HCT116 (cell line): ENCODE data around the gene ANKIB1. TPM values are rescaled to one million over a fixed set of nuclear protein-coding genes. Genes with fewer than 3 reads are reported as not detected.
A peak's percentile ranks its signal among the peaks of the same experiment; 100 is the strongest.

Source experiments
- ATAC-seq: fragments of 200-7000 bp; cut with Tn5 transposase; 2 replicates; pipeline ENCODE4 v1.9.1; 2020; ENCODE audit warnings: mild to moderate bottlenecking, moderate library complexity
- BruUV-seq: library from RNA; stranded (reverse); fragments of 400-500 nt; replicated peaks from 2 replicates; lab custom pipeline; 2021; lab: Mats Ljungman, UMichigan
- CTCF ChIA-PET: fragments of 300-600 bp; sonication (Branson Sonifier 250); formaldehyde crosslinking; loops from one replicate; lab custom pipeline; 2021; ENCODE audit warnings: antibody characterized with exemption; lab: Charles Lee
- POLR2A ChIA-PET: fragments of 300-600, 350-600 bp; sonication (Branson Sonifier 250); formaldehyde crosslinking; loops from one replicate; lab custom pipeline; 2021; ENCODE audit warnings: antibody characterized with exemption; lab: Charles Lee
- RAD21 ChIA-PET, 2 experiments: fragments of 300-600 bp; sonication (Branson Sonifier 250); formaldehyde crosslinking; loops; one replicate each; lab custom pipeline; 2023; ENCODE audit warnings: low total read pairs in 2 of 2; ENCODE audit not compliant: uncharacterized antibody in 2 of 2, unreplicated experiment in 2 of 2, low non-redundant PET in 1 of 2; lab: Charles Lee
- DNase-seq: peaks from one replicate; pipeline ENCODE4 v3.0.0-alpha.2; 2010; ENCODE audit warnings: low read depth, low spot score
- H2AFZ ChIP-seq: fragments of 200-600 bp; shearing (Covaris generic), sonication (generic); 2 replicates; pipeline ENCODE4 v1.6.1; 2017; ENCODE audit warnings: low read depth, mixed run types, mixed read lengths, antibody characterized with exemption, low read length; ENCODE audit not compliant: poor library complexity, severe bottlenecking
- H3K27ac ChIP-seq: 2 replicates; pipeline ENCODE4 v1.5.1; 2012; ENCODE audit warnings: low read depth, low read length
- H3K27me3 ChIP-seq: fragments of 200-600 bp; sonication (generic); 2 replicates; pipeline ENCODE4 v1.6.1; 2016; ENCODE audit warnings: mixed run types, low read length, mixed read lengths; ENCODE audit not compliant: insufficient read depth
- H3K36me3 ChIP-seq, 2 experiments: fragments of 200-500 bp in 1 of 2; fragments of 200-600 bp in 1 of 2; sonication (Bioruptor generic) in 1 of 2; sonication (generic) in 1 of 2; 2 replicates each; pipeline versions ENCODE4 v1.5.1 to v1.6.1; 2014 to 2016; ENCODE audit warnings: low read length in 2 of 2, inconsistent platforms in 1 of 2, mixed read lengths in 1 of 2, mixed run types in 1 of 2; ENCODE audit not compliant: insufficient read depth in 2 of 2, control insufficient read depth in 1 of 2
- H3K4me1 ChIP-seq, 2 experiments: fragments of 200-600 bp in 1 of 2; sonication (generic) in 1 of 2; 2 replicates each; pipeline versions ENCODE4 v1.5.1 to v1.6.1; 2012 to 2017; ENCODE audit warnings: low read length in 2 of 2, inconsistent platforms in 1 of 2, mild to moderate bottlenecking in 1 of 2, mixed read lengths in 1 of 2, mixed run types in 1 of 2, moderate library complexity in 1 of 2; ENCODE audit not compliant: insufficient read depth in 2 of 2, control insufficient read depth in 1 of 2
- H3K4me2 ChIP-seq: fragments of 200-600 bp; sonication (generic); 2 replicates; pipeline ENCODE4 v1.6.1; 2017; ENCODE audit warnings: mixed run types, low read length, mixed read lengths
- H3K4me3 ChIP-seq, 2 experiments: fragments of 200-600 bp in 1 of 2; sonication (generic) in 1 of 2; replicated peaks in 1 of 2; 2 replicates each; pipeline ENCODE4 v1.5.1; 2011 to 2016; ENCODE audit warnings: low read length in 2 of 2, control low read depth in 1 of 2, low read depth in 1 of 2, mild to moderate bottlenecking in 1 of 2, mixed read lengths in 1 of 2, mixed run types in 1 of 2
- H3K79me2 ChIP-seq: fragments of 200-600 bp; sonication (generic); 2 replicates; pipeline ENCODE4 v1.6.1; 2017; ENCODE audit warnings: mild to moderate bottlenecking, mixed run types, low read length, moderate library complexity, mixed read lengths; ENCODE audit not compliant: insufficient read depth
- H3K9ac ChIP-seq: fragments of 200-600 bp; sonication (generic); 2 replicates; pipeline ENCODE4 v1.6.1; 2016; ENCODE audit warnings: low read length, mixed read lengths
- H3K9me2 ChIP-seq: fragments of 200-600 bp; sonication (generic), shearing (Covaris generic); 2 replicates; pipeline ENCODE4 v1.6.1; 2017; ENCODE audit warnings: mixed run types, mild to moderate bottlenecking, moderate library complexity; ENCODE audit not compliant: insufficient read depth
- H3K9me3 ChIP-seq, 2 experiments: fragments of 200-500 bp in 1 of 2; fragments of 200-600 bp in 1 of 2; sonication (Bioruptor generic) in 1 of 2; sonication (generic) in 1 of 2; 2 replicates each; pipeline ENCODE4 v1.6.1; 2014 to 2017; ENCODE audit warnings: low read length in 2 of 2, mixed read lengths in 2 of 2, inconsistent platforms in 1 of 2, low read depth in 1 of 2, mild to moderate bottlenecking in 1 of 2, mixed run types in 1 of 2, moderate library complexity in 1 of 2; ENCODE audit not compliant: control insufficient read depth in 1 of 2, insufficient read depth in 1 of 2
- H4K20me1 ChIP-seq: fragments of 200-600 bp; sonication (generic), shearing (Covaris generic); 2 replicates; pipeline ENCODE4 v1.6.1; 2017; ENCODE audit warnings: mixed run types, mild to moderate bottlenecking, moderate library complexity; ENCODE audit not compliant: insufficient read depth
- intact Hi-C: fragments of 100-400 bp; cut with micrococcal nuclease; formaldehyde crosslinking; loops from 2 replicates; pipeline ENCODE4 v1.10.0; 2022
- total RNA-seq: library from RNA; stranded (reverse); gene quantifications from one replicate; pipeline ENCODE4 v1.2.1, GENCODE V29; 2021; ENCODE audit not compliant: unreplicated experiment
- TF ChIP-seq, protein P1 (sequence below), 3 experiments: fragments of 200-600 bp in 1 of 3; sonication (generic) in 1 of 3; IDR thresholded peaks in 2 of 3; conservative IDR thresholded peaks in 1 of 3; 2 replicates each; pipeline ENCODE4 v1.5.1; 2012 to 2017; ENCODE audit warnings: low read depth in 2 of 3, low read length in 2 of 3, antibody characterized with exemption in 1 of 3, borderline replicate concordance in 1 of 3, control low read depth in 1 of 3, mild to moderate bottlenecking in 1 of 3, mixed read lengths in 1 of 3, mixed run types in 1 of 3, moderate library complexity in 1 of 3; ENCODE audit not compliant: insufficient read depth in 1 of 3
- TF ChIP-seq, protein P2 (sequence below): IDR thresholded peaks from 2 replicates; pipeline ENCODE4 v1.6.1; 2012

ANKIB1 gene
- total RNA-seq, 1 experiment from 2014 or later, result 41.2 TPM

DNA sequence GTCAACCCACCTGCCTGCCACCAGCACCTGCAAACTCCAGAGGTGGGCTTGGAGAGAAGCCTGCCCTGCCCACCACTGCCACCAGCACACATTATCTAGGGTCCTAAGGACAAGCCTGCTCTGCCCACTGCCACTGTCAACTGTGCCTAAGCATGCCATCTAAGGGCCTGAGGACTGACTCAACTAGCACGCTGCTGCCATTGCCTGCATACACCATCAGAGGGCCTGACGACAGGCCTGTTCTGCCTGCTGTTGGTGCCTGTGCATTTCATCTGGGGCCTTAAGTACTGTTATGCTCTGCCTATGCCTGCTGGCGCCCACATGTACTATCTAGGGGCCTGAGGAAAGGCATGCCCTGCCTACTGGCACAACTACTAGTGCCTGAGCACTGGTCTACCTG lies 39.8 kb upstream of the ANKIB1 start:
- no peaks in the 10 kb centered on the region for H3K4me1 ChIP-seq
- H3K4me2 ChIP-seq, result no peak overlapping the region
- DNase-seq, result no peak
- H3K36me3 ChIP-seq, result peaks cover 2 to 7% of the 10 kb centered on the region in 2 experiments; a peak in 1 of 4 replicates
- RAD21 ChIA-PET, result no interaction called here
- no peaks in the 10 kb centered on the region for H3K27me3 ChIP-seq
- intact Hi-C loops, result no loop called here
- CTCF ChIA-PET, result no interaction called here
- no peaks in the 10 kb centered on the region for H3K9me3 ChIP-seq
- BruUV-seq, result no TSS peak
- TF ChIP-seq, protein P1, sequence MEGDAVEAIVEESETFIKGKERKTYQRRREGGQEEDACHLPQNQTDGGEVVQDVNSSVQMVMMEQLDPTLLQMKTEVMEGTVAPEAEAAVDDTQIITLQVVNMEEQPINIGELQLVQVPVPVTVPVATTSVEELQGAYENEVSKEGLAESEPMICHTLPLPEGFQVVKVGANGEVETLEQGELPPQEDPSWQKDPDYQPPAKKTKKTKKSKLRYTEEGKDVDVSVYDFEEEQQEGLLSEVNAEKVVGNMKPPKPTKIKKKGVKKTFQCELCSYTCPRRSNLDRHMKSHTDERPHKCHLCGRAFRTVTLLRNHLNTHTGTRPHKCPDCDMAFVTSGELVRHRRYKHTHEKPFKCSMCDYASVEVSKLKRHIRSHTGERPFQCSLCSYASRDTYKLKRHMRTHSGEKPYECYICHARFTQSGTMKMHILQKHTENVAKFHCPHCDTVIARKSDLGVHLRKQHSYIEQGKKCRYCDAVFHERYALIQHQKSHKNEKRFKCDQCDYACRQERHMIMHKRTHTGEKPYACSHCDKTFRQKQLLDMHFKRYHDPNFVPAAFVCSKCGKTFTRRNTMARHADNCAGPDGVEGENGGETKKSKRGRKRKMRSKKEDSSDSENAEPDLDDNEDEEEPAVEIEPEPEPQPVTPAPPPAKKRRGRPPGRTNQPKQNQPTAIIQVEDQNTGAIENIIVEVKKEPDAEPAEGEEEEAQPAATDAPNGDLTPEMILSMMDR (IDR thresholded peaks at IDR 0.05 in 2 of 3, conservative IDR thresholded peaks at IDR 0.05 in 1 of 3; ENCODE audit: borderline replicate concordance in 1 of 3, insufficient read depth in 1 of 3, low read depth in 2 of 3, low read length in 2 of 3), result no peak
- H4K20me1 ChIP-seq, result no peaks in the 10 kb centered on the region
- no peak overlapping the region for H3K4me3 ChIP-seq
- no peaks in the 10 kb centered on the region for H3K9me2 ChIP-seq
- H3K27ac ChIP-seq, result no peak overlapping the region
- H3K79me2 ChIP-seq, result peaks cover 9% of the 10 kb centered on the region
- H2AFZ ChIP-seq, result no peak overlapping the region
- no peak overlapping the region for H3K9ac ChIP-seq
- POLR2A ChIA-PET, result no interaction called here
- ATAC-seq, result peak; percentile 47; the same call in 1 of the 2 replicates

DNA sequence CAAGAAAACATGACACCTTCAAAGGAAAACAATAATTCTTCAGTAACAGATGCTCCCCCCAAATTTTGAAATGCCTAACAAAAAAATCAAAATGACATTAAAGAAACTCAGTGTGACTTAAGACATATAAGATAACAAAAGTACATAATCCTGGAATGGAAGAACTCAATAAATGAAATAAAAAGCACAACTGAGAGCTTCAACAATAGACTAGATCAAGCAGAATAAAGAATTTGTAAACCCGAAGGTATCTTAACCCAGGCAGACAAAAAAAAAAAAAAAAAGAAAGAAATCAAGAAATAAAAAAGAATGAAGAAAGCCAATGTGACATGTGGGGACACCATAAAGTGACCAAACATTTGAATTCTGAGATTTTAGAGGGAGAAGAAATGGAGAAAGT lies 39.1 kb upstream of the ANKIB1 start:
- Histone ChIP-seq H3K4me1 (no peaks in the 10 kb centered on the region), H2AFZ (no peak overlapping the region), H3K4me2 (no peak overlapping the region), H3K27ac (no peak overlapping the region), H3K36me3 (peaks cover 2 to 11% of the 10 kb centered on the region in 2 experiments; a peak in 1 of 4 replicates), H3K4me3 (no peak overlapping the region), H3K9me2 (no peaks in the 10 kb centered on the region), H3K27me3 (no peaks in the 10 kb centered on the region), H3K9me3 (no peaks in the 10 kb centered on the region), H3K9ac (no peak overlapping the region), H3K79me2 (peaks cover 9% of the 10 kb centered on the region), H4K20me1 (no peaks in the 10 kb centered on the region)
- ATAC-seq (no peak), DNase-seq (no peak)
- ChIA-PET CTCF (no interaction called here), POLR2A (no interaction called here), RAD21 (no interaction called here)
- BruUV-seq, result no TSS peak
- TF ChIP-seq, protein P1 (IDR thresholded peaks at IDR 0.05 in 2 of 3, conservative IDR thresholded peaks at IDR 0.05 in 1 of 3; ENCODE audit: borderline replicate concordance in 1 of 3, insufficient read depth in 1 of 3, low read depth in 2 of 3, low read length in 2 of 3), result no peak
- TF ChIP-seq, protein P2, sequence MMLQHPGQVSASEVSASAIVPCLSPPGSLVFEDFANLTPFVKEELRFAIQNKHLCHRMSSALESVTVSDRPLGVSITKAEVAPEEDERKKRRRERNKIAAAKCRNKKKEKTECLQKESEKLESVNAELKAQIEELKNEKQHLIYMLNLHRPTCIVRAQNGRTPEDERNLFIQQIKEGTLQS, result no peak
- intact Hi-C loops, result no loop called here
